Heart right ventricle (tissue), 16 donors: ENCODE measurements around the gene ALK. TPM values are rescaled to one million over a fixed set of nuclear protein-coding genes. Genes with fewer than 3 reads are reported as not detected.

ENCODE experiments used
- ATAC-seq, 8 donors: fragments of 200-7000 bp; cut with Tn5 transposase; one replicate each; pipeline ENCODE4 v1.9.1; 2020; ENCODE audit warnings: mild to moderate bottlenecking in 8 of 8, moderate library complexity in 8 of 8, moderate number of reproducible peaks in 1 of 8
- DNase-seq, 2 donors: peaks; one replicate each; pipeline ENCODE4 v3.0.0-alpha.2; 2020
- H3K27ac ChIP-seq, 10 donors: fragments of 200-600 bp; sonication (generic) in 2 of 10; one replicate each; pipeline versions ENCODE4 v1.5.0 to v1.8.0; 2020 to 2022; ENCODE audit warnings: mild to moderate bottlenecking in 3 of 10
- H3K27me3 ChIP-seq, 7 donors: fragments of 200-600 bp; one replicate each; pipeline ENCODE4 v1.8.0; 2021 to 2022; ENCODE audit warnings: mild to moderate bottlenecking in 2 of 7
- H3K36me3 ChIP-seq, 9 donors: fragments of 200-600 bp; sonication (generic) in 1 of 9; one replicate each; pipeline versions ENCODE4 v1.5.0 to v1.8.0; 2020 to 2022; ENCODE audit warnings: mild to moderate bottlenecking in 2 of 9
- H3K4me1 ChIP-seq, 9 donors: fragments of 200-600 bp; sonication (generic) in 1 of 9; one replicate each; pipeline versions ENCODE4 v1.5.0 to v1.8.0; 2020 to 2022; ENCODE audit warnings: mild to moderate bottlenecking in 4 of 9
- H3K4me3 ChIP-seq, 10 donors: fragments of 200-600 bp; sonication (generic) in 2 of 10; one replicate each; pipeline versions ENCODE4 v1.5.0 to v1.8.0; 2020 to 2022; ENCODE audit warnings: mild to moderate bottlenecking in 7 of 10, moderate library complexity in 2 of 10
- H3K9me3 ChIP-seq, 11 donors: fragments of 200-600 bp in 10 of 11; sonication (generic) in 2 of 11; one replicate each; pipeline versions ENCODE4 v1.5.0 to v1.8.0; 2013 to 2022; ENCODE audit warnings: mild to moderate bottlenecking in 2 of 11, control low read depth in 1 of 11, moderate library complexity in 1 of 11
- WGBS, 2 donors: extraction: QIAGEN DNeasy Blood & Tissue Kit; methylation state at CpG; one replicate each; pipeline ENCODE4 v1.1.7; 2013; ENCODE audit warnings: inconsistent platforms in 1 of 2; 5-methylcytosine and 5-hydroxymethylcytosine counted together
- intact Hi-C, 10 donors: fragments of 100-400 bp; cut with DNase I; formaldehyde crosslinking; loops; one replicate each; pipeline versions ENCODE4 v1.11.1 to v1.14.2; 2022
- polyA plus RNA-seq, 2 donors: library from polyadenylated mRNA; stranded (reverse); fragments of 200-250 nt; gene quantifications; one replicate each; pipeline ENCODE4 v1.2.3, GENCODE V29; 2013
- total RNA-seq, 10 donors: library from RNA; stranded (reverse); fragmentation: NEBNext Ultra II Directional in 3 of 10; extraction: Animal tissue kit (Norgen Biotek cat#: 25700) in 3 of 10; gene quantifications; one replicate each; pipeline versions ENCODE4 v1.2.1 to v1.2.4, GENCODE V29; 2021 to 2023
- TF ChIP-seq, protein P1 (sequence below), 9 donors: fragments of 200-600 bp; sonication (generic) in 2 of 9; IDR thresholded peaks; one replicate each; pipeline versions ENCODE4 v1.5.0 to v1.8.0; 2021 to 2022; ENCODE audit warnings: antibody characterized with exemption in 9 of 9, mild to moderate bottlenecking in 5 of 9, moderate library complexity in 1 of 9
- donor health status: Arrhythmogenic right ventricular cardiomyopathy.
- donor health status: ischemic (EF 13 %, LVEDD 7.1; RV severe dilation, severe dysfunction).
- donor health status: healthy with polysubstance abuse.
- donor health status: DM: no; HTN: yes; CAD: no.
- donor health status: DM: no; HTN: no; CAD: no.
- donor health status: ischemic (EF 25% LVEDD 6.9; RV normal size, moderate dysfunction).
- donor health status: ischemic (EF 25% LVEDD 5.7; RV mildly dilated, moderate dysfunction).
- donor health status: healthy.
- donor health status: DM: yes; HTN: yes; CAD: no.
- donor health status: Ischemic cardiomyopathy.
- donor health status: ischemic (EF 35%, LVEDD 5.7; RV mildly dilated, moderate dysfunction).
- donor health status: nonischemic (EF 11% LVEDD 7.7; RV severe dilation, severe dysfunction).
- donor health status: DM: yes; HTN: yes; CAD: no.
- donor health status: PGD.
- donor health status: ischemic (EF 29% LVEDD 5.4; RV normal size, mild dysfunction).
- donor health status: nonischemic (EF 23%, LVEDD 6.1; RV moderate dilation, normal function).

The ALK gene
- total and polyA plus RNA-seq, 12 donors = 0.01 to 0.24 (median 0.08) TPM; not detected in 7

DNA sequence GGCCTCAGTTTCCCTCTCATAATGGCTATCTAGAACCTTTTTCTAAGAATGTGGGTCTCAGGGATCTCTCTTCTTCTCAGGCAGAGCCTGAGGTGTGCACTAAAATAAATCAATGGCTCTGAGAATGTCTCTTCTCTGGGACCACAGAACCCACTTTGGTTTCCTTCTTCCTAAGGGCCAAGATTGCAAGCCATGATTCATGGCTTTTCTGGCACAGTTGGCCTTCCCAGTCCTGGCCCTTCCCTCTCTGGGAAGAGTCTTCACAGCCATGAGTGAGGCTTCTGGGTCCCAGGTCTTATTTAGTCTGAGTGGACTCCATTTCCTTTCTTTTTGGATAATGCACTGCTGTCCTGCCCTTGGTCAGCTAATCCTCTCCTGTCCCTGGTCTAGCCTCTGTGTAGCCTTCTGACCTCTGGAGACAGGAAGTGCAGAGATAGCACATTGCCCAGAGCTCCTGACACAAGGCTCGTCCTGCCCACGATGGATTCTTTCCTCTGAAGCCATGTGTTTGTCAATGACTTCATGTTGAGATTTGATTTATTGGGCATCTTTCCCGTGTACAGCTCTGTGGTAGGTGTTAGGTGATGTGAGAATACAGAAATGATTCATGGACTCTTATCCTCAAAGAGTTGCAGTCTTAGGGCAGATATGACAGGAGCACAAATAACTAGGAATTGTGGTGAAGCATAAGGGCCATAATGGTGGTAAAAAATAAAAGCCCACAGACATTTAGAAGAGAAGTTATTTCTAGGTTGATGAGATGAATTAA, 561.2 kb downstream of the ALK start:
- Histone ChIP-seq H3K36me3 (no peaks in the 10 kb centered on the region), H3K27me3 (peaks cover 0 to 12% (median 0%) of the 10 kb centered on the region in 7 donors), H3K4me3 (no peak overlapping the region), H3K27ac (no peak overlapping the region), H3K9me3 (no peaks in the 10 kb centered on the region), H3K4me1 (no peaks in the 10 kb centered on the region)
- intact Hi-C loops = no loop called here
- TF ChIP-seq, protein P1, sequence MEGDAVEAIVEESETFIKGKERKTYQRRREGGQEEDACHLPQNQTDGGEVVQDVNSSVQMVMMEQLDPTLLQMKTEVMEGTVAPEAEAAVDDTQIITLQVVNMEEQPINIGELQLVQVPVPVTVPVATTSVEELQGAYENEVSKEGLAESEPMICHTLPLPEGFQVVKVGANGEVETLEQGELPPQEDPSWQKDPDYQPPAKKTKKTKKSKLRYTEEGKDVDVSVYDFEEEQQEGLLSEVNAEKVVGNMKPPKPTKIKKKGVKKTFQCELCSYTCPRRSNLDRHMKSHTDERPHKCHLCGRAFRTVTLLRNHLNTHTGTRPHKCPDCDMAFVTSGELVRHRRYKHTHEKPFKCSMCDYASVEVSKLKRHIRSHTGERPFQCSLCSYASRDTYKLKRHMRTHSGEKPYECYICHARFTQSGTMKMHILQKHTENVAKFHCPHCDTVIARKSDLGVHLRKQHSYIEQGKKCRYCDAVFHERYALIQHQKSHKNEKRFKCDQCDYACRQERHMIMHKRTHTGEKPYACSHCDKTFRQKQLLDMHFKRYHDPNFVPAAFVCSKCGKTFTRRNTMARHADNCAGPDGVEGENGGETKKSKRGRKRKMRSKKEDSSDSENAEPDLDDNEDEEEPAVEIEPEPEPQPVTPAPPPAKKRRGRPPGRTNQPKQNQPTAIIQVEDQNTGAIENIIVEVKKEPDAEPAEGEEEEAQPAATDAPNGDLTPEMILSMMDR (IDR thresholded peaks at IDR 0.05) = no peak
- ATAC-seq (no peak), DNase-seq (no peak)
- WGBS, 2 donors = 19 to 30% methylated on average over 3 of the region's 3 CpGs

DNA sequence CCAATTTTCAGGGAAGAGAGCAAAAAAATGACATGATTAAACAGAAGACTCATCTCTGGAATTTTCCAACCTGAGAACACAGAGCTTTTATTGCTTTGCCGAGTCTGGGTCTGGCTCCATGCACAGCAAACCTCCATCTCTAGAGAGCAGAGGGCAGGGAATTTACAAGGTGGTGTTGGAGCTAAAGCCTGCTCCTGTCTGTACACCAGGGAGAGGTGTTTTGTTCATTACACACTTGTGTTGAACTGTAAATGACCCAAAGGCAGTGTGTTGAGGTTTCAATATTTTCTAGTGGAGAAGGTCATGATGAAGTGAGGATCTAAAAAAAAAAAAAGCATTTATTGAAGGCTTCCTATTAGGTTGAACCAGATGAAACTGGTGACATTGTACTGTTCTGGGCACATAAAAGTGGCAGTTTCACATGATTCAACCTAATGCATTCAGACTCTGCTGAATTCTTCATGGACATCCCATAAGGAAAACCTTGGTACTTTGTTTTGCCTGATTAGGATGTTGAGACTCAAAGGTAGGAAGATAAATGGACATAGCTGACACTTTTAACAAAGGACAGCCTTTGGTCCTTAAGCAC, 567.9 kb downstream of the ALK start:
- TF ChIP-seq, protein P1 (IDR thresholded peaks at IDR 0.05) = no peak
- intact Hi-C loops = no loop called here
- ATAC-seq (no peak), DNase-seq (no peak)
- Histone ChIP-seq H3K36me3 (no peaks in the 10 kb centered on the region), H3K4me1 (no peaks in the 10 kb centered on the region), H3K4me3 (no peak overlapping the region), H3K27ac (no peak overlapping the region), H3K27me3 (peaks cover 0 to 12% (median 0%) of the 10 kb centered on the region in 7 donors), H3K9me3 (no peaks in the 10 kb centered on the region)
- WGBS, 2 donors = 85 to 95% methylated on average over 1 of the region's 1 CpG

DNA sequence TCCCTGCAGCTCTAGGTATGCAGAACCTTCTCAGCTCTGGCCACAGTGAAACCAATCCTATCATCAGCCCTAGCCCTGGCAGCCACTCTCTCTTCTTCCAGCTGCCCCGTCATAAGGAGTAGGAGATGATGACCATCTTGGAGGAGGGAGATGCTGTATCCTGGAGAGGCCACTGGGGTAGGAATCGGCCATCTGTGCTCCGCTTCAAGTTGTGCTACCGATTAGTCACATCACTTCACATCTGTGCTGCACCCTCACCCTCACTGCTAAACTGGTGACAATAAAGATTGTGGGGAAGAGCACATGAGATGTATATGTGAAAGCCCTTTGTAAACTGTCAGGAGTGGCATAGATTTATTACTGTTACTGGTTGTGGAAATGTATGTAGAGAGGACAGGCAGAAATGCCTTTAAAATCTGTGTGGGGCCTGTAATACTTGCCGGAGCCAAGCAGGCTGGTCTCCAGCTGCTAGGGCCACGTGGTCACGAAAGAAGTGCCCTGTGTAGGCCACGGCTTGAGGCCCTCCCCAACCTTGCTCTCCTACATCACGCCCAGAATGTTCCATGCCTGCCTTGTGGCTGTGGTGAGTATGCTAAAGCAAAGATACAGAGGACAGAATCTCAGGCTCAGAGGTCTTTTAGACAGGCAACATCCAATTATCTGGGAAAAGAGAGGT, 569.3 kb downstream of the ALK start:
- ATAC-seq (no peak), DNase-seq (no peak)
- H3K27me3 ChIP-seq = peaks cover 0 to 12% (median 0%) of the 10 kb centered on the region in 7 donors
- H3K9me3 ChIP-seq = no peaks in the 10 kb centered on the region
- TF ChIP-seq, protein P1 (IDR thresholded peaks at IDR 0.05) = no peak
- no peak overlapping the region for H3K4me3 ChIP-seq
- intact Hi-C loops = no loop called here
- WGBS, 2 donors = 84 to 85% methylated on average over 9 of the region's 9 CpGs
- H3K36me3 ChIP-seq = no peaks in the 10 kb centered on the region
- no peak overlapping the region for H3K27ac ChIP-seq
- no peaks in the 10 kb centered on the region for H3K4me1 ChIP-seq

DNA sequence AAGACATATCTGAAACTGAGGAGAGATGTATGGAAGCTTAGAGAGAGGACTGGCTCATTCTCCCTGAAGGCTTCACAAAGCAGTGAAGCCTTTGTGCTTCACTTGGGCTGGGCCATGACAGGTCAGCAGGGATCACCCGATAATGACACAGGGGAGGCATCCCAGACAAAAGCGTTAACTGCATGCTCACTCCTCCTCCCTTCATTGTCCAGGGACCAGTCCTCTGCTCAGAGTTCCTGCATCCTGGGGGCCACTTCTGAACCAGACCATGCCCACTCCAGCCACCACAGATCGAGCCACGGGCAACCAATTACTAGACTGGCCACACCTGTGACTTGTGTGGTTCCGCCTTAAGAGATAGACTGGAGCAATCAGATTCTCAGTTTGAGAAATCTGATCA, 570.1 kb downstream of the ALK start:
- TF ChIP-seq, protein P1 (IDR thresholded peaks at IDR 0.05) = no peak
- ATAC-seq = no peak
- H3K9me3 ChIP-seq = no peaks in the 10 kb centered on the region
- no peak overlapping the region for H3K4me3 ChIP-seq
- WGBS, 2 donors = 81 to 83% methylated on average over 5 of the region's 5 CpGs
- no peak for DNase-seq
- H3K36me3 ChIP-seq = no peaks in the 10 kb centered on the region
- intact Hi-C loops = no loop called here
- H3K27me3 ChIP-seq = peaks cover 0 to 12% (median 1%) of the 10 kb centered on the region in 7 donors
- H3K4me1 ChIP-seq = no peaks in the 10 kb centered on the region
- no peak overlapping the region for H3K27ac ChIP-seq
